NCI-H1417 (cell line): ENCODE data around the gene MIOX.
A peak's percentile ranks its signal among the peaks of the same experiment; 100 is the strongest.

ENCODE experiments used
- DNase-seq, 3 experiments: peaks; one replicate each; lab custom pipeline; 2025; lab: John Stamatoyannopoulos, UW

The MIOX gene

GRCh38 chr22:50455201-50455600 lies 31.5 kb upstream of the MIOX start:
- no peak for DNase-seq

GRCh38 chr22:50456026-50456425 lies 30.6 kb upstream of the MIOX start:
- DNase-seq, result no peak

- DNase-seq, result peak in 1 of 3 experiments; percentile 1
Measured at GRCh38 chr22:50456466-50457234, 30.0 kb upstream of the MIOX start.

- no peak for DNase-seq
Measured at GRCh38 chr22:50459016-50459415, 27.6 kb upstream of the MIOX start.

- no peak for DNase-seq
Measured at GRCh38 chr22:50459496-50460140, 27.0 kb upstream of the MIOX start.

- DNase-seq, result no peak
Measured at GRCh38 chr22:50460938-50461337, 25.7 kb upstream of the MIOX start.

- DNase-seq, result no peak
Measured at GRCh38 chr22:50461536-50461935, 25.1 kb upstream of the MIOX start.

GRCh38 chr22:50461979-50462540 lies 24.6 kb upstream of the MIOX start:
- no peak for DNase-seq

- no peak for DNase-seq
Measured at GRCh38 chr22:50463188-50463900, 23.3 kb upstream of the MIOX start.

- no peak for DNase-seq
Measured at GRCh38 chr22:50464451-50464850, 22.2 kb upstream of the MIOX start.

- DNase-seq, result no peak
Measured at GRCh38 chr22:50465066-50465930, 21.4 kb upstream of the MIOX start.

GRCh38 chr22:50467341-50467740 lies 19.3 kb upstream of the MIOX start:
- DNase-seq, result no peak

GRCh38 chr22:50467773-50468440 lies 18.8 kb upstream of the MIOX start:
- no peak for DNase-seq

- DNase-seq, result no peak
Measured at GRCh38 chr22:50468626-50469025, 18.0 kb upstream of the MIOX start.

- DNase-seq, result peak; percentile 27 to 46 (median 36)
Measured at GRCh38 chr22:50469377-50470305, 17.0 kb upstream of the MIOX start.

- no peak for DNase-seq
Measured at GRCh38 chr22:50470491-50470890, 16.2 kb upstream of the MIOX start.

- no peak for DNase-seq
Measured at GRCh38 chr22:50471197-50471847, 15.3 kb upstream of the MIOX start.

GRCh38 chr22:50471962-50472361 lies 14.7 kb upstream of the MIOX start:
- no peak for DNase-seq

- no peak for DNase-seq
Measured at GRCh38 chr22:50473088-50473487, 13.6 kb upstream of the MIOX start.
